ENCODE data around the gene NUP188. TPM values are rescaled to one million over a fixed set of nuclear protein-coding genes. Genes with fewer than 3 reads are reported as not detected.

NUP188 gene
- total and polyA plus RNA-seq, 2 of the 13 experiments (the other 11 are each of a cell fraction or from before 2014, with no cell fraction given), result 28.0 to 38.5 TPM

- no peak for TF ChIP-seq DMTF1 (CRISPR knock-in tag; IDR thresholded peaks at IDR 0.05)
- no peak for TF ChIP-seq PRPF4 (IDR thresholded peaks at IDR 0.05; ENCODE audit: low read depth, low read length, poor library complexity, severe bottlenecking)
- no peak for TF ChIP-seq ZNF672 (CRISPR knock-in tag; IDR thresholded peaks at IDR 0.05)
- peak; percentile 56; the same call in 1 of the 2 replicates for TF ChIP-seq ZFP91 (CRISPR knock-in tag; IDR thresholded peaks at IDR 0.05; ENCODE audit: borderline replicate concordance)
- TF ChIP-seq RNF219 (CRISPR knock-in tag; IDR thresholded peaks at IDR 0.05), result no peak
- no peak for TF ChIP-seq ZNF773 (CRISPR knock-in tag; IDR thresholded peaks at IDR 0.05; ENCODE audit: borderline replicate concordance)
- no peak for TF ChIP-seq ATAD3A (CRISPR knock-in tag; IDR thresholded peaks at IDR 0.05)
- TF ChIP-seq RNF2 (conservative IDR thresholded peaks at IDR 0.05; ENCODE audit: low read depth), result no peak
- TF ChIP-seq ISL2 (CRISPR knock-in tag; IDR thresholded peaks at IDR 0.05), result 0 out of 2 replicates have a peak, but pooled peaks have one; percentile 11
- no peak for TF ChIP-seq RFX5 (IDR thresholded peaks at IDR 0.05; ENCODE audit: low read depth, low read length)
- no peak for TF ChIP-seq MEF2D (CRISPR knock-in tag; IDR thresholded peaks at IDR 0.05)
- TF ChIP-seq SUZ12 (IDR thresholded peaks at IDR 0.05; ENCODE audit: low read depth, low read length), result no peak
- no peak for TF ChIP-seq TFAP4 (IDR thresholded peaks at IDR 0.05; ENCODE audit: borderline replicate concordance, low read depth)
- TF ChIP-seq ZNF263 (CRISPR knock-in tag; IDR thresholded peaks at IDR 0.05), result no peak
- no peak for TF ChIP-seq ZNF382 (CRISPR knock-in tag; IDR thresholded peaks at IDR 0.05; ENCODE audit: borderline replicate concordance)
- no peak for TF ChIP-seq SALL2 (CRISPR knock-in tag; IDR thresholded peaks at IDR 0.05)
- TF ChIP-seq MTA1 (CRISPR knock-in tag; IDR thresholded peaks at IDR 0.05; ENCODE audit: borderline replicate concordance), result 0 out of 2 replicates have a peak, but pooled peaks have one; percentile 24
- no peak for TF ChIP-seq BATF2 (CRISPR knock-in tag; IDR thresholded peaks at IDR 0.05)
- TF ChIP-seq ZZZ3 (CRISPR knock-in tag; IDR thresholded peaks at IDR 0.05; ENCODE audit: borderline replicate concordance), result no peak
- no peak for TF ChIP-seq CEBPB (IDR thresholded peaks at IDR 0.05; ENCODE audit: borderline replicate concordance, low read depth, low read length)
- no peak for TF ChIP-seq ZSCAN30 (CRISPR knock-in tag; IDR thresholded peaks at IDR 0.05)
- no peak for TF ChIP-seq ZNF615 (CRISPR knock-in tag; IDR thresholded peaks at IDR 0.05; ENCODE audit: borderline replicate concordance)
Measured at GRCh38 chr9:128921881-128922763, 25.4 kb upstream of the NUP188 start (continued).

Measured in HepG2 (cell line).